ENCODE results near the gene RPL5.

The RPL5 gene

GRCh38 chr1:92820551-92820950 is 11.3 kb upstream of the RPL5 start:
- DNase-seq = no peak

GRCh38 chr1:92822879-92823278 is 9.0 kb upstream of the RPL5 start:
- DNase-seq = no peak

GRCh38 chr1:92826792-92827191 is 5.0 kb upstream of the RPL5 start:
- DNase-seq = no peak

GRCh38 chr1:92831368-92831761 is 475 bp upstream of the RPL5 start:
- DNase-seq = no peak

- DNase-seq = no peak
These were observed 786 bp downstream of the RPL5 start for GRCh38 chr1:92832537-92833114.

- DNase-seq = no peak
These were observed 2.0 kb downstream of the RPL5 start for GRCh38 chr1:92833840-92834239.

DNA sequence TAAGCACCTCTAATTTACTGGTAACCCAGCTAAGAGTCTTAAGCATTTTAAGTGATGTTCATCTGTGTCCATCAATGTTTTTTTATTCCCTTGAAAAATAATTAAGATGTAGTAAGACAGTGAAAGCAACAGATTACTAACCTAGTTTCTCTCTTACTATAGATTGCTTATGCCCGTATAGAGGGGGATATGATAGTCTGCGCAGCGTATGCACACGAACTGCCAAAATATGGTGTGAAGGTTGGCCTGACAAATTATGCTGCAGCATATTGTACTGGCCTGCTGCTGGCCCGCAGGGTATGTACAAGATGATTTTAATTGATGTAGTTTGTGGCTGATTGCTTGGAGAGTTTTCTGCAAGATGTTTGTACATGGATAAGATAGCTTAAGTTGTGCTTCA is 2.8 kb downstream of the RPL5 start:
- DNase-seq = no peak

- no peak for DNase-seq
These were observed 5.2 kb downstream of the RPL5 start for GRCh38 chr1:92837062-92837461.

- DNase-seq = no peak
These were observed 6.7 kb downstream of the RPL5 start for GRCh38 chr1:92838519-92838918.

DNA sequence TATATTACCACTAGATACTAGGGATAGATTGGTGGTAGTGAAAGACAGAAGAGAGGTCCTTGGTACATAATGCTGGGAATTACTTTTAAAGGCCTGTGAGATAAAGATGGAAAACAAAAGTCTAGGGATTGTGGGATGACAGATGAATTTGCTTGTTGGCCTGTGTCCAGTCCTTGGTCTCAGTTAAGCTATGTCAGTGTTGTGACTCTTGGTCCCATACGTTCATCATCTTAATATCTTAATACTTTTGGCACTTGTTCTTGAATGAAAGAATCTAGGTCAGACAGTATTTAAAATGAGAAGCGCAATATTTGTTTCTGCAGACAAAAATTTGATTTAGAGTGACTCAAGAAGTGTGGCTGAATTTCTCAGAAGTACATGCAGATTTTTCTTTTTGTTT is 7.6 kb downstream of the RPL5 start:
- no peak for DNase-seq

- no peak for DNase-seq
These were observed 8.8 kb downstream of the RPL5 start for GRCh38 chr1:92840600-92840999.

- no peak for DNase-seq
These were observed 10.5 kb downstream of the RPL5 start for GRCh38 chr1:92842082-92843045.

- DNase-seq = no peak
These were observed 11.2 kb downstream of the RPL5 start for GRCh38 chr1:92843046-92843423.

DNA sequence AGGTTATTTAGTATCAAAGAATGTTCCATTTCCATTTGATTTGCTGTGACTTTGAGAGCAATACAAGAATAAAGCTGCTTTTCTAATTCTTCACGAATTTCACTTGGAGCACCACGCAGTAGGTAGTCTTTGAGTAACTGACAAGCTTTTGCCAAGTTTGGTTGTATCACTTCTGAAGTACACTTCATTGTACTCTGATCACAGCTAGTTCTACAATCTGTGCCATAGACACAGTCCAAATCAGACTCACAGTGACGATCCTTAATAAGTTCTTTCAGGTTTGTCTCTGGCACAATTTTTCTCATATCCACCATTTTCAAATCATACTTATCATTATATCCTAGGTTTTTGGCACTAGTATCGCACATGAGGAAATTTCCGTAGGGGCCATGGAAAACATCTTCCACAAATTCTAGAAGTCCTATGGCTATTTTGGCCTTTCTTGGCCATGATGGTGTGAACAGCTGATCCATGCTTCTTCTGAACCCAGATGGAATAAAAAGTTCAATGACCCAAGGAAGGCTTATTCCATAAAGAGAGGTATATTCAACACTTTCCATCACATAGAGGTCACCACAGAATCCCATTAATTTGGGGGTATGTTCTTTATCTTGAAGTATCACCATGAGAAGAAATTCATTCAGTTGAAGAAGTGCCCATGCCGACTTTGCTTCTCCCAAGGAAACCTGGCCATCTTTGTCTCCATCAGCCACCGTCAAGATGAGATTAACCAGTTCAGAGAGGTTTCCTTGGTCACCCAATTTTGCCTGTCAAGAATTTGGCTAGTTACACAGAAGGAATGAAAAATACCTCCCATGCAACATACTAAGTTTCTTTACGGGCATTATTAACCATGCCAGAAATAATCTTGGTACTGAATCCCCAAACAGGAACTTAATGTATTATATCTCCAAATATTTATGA is 11.9 kb downstream of the RPL5 start:
- DNase-seq = no peak

DNA sequence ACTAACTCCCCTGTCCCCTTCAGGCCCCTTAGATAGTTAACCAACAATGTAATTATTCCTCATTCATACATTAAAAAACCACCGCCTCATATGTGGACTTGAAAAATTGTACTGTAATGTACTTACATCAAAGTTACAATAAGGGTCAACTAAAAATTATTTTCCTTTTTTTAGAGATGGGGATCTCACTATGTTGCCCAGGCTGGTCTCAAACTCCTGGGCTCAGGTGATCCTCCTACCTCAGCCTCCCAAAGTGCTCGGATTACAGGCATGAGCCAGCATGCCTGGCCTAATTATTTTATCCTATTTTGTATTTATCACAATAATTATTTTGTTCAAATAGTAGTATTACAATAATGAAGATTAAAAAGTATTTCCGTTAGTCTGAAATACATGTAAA is 12.6 kb downstream of the RPL5 start:
- DNase-seq = no peak

- no peak for DNase-seq
These were observed 14.1 kb downstream of the RPL5 start for GRCh38 chr1:92845908-92846307.

- DNase-seq = no peak
These were observed 16.4 kb downstream of the RPL5 start for GRCh38 chr1:92848201-92848600.

- no peak for DNase-seq
These were observed 18.2 kb downstream of the RPL5 start for GRCh38 chr1:92850019-92850418.

DNA sequence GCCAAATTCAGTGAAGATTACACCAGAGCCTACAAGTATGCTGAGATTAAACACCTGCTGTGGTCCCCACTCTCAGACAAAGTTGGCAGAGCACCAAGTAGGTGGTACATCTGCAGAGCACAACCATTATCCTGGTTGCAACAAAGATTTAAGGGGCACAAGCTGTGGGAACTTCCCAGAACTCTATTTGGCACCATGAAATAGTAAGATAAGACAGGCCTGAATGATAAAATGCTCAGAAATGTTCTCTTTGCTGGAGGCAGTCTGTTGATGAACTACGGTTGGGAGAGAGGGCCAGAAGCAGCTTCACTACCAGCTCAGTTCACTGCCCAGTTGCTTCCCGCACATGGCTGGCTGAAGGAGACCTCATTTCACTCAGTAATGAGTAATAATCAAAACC is 19.9 kb downstream of the RPL5 start:
- no peak for DNase-seq

DNA sequence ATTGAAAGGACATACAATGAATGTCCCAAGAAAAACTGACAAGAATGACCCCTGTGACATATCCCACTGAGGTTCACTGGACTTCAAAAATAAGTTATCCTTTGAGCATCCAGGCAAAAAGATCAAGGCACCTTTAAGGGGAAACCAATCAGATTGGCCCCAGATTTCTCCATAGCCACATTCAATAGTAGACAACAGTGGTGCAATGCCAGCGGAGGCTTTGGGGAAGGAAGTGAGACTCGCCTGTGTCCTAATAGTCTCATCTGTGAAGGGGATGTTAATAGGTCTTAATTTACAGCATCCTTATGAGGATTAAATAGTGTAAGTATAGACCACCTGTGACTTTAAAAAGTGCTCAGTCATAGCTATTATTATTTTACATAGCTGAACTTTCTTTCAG is 21.5 kb downstream of the RPL5 start:
- no peak for DNase-seq

- DNase-seq = no peak
These were observed 22.4 kb downstream of the RPL5 start for GRCh38 chr1:92854101-92854785.

- no peak for DNase-seq
These were observed 23.4 kb downstream of the RPL5 start for GRCh38 chr1:92855236-92855635.

- no peak for DNase-seq
These were observed 26.0 kb downstream of the RPL5 start for GRCh38 chr1:92857817-92858216.
